DOHH2 (cell line): ENCODE measurements around the gene RUFY4.

Source experiments
- CTCF ChIP-seq: fragments of 200-600 bp; sonication (generic); IDR thresholded peaks from one replicate; pipeline ENCODE4 v1.5.1; 2014; ENCODE audit warnings: antibody characterized with exemption, mild to moderate bottlenecking, low read depth, low read length; ENCODE audit not compliant: poor library complexity, severe bottlenecking
- EZH2phosphoT487 ChIP-seq: fragments of 200-600 bp; sonication (generic); IDR thresholded peaks from 2 replicates; pipeline ENCODE4 v1.6.1; 2017; ENCODE audit warnings: borderline replicate concordance, mild to moderate bottlenecking, antibody characterized with exemption, low read length, moderate library complexity, mixed read lengths

GRCh38 chr2:218075975-218076811 lies 7.1 kb downstream of the RUFY4 start:
- no peak for TF ChIP-seq CTCF
- TF ChIP-seq EZH2phosphoT487: no peak
